Karpas-422 (cell line): ENCODE results near the gene CBLN1. TPM values are rescaled to one million over a fixed set of nuclear protein-coding genes. Genes with fewer than 3 reads are reported as not detected.

ENCODE experiments used
- DNase-seq: peaks from one replicate; pipeline ENCODE4 v3.0.0-alpha.2; 2015
- H2AFZ ChIP-seq: fragments of 200-600 bp; sonication (generic); 2 replicates; pipeline ENCODE4 v1.6.1; 2014; ENCODE audit warnings: antibody characterized with exemption, low read length, mixed read lengths
- H3K27ac ChIP-seq: fragments of 200-600 bp; sonication (generic); 2 replicates; pipeline ENCODE4 v1.5.1; 2014; ENCODE audit warnings: mild to moderate bottlenecking, low read length, moderate library complexity
- H3K27me3 ChIP-seq: fragments of 200-600 bp; sonication (generic); 2 replicates; pipeline ENCODE4 v1.6.1; 2014; ENCODE audit warnings: low read length, mixed read lengths
- H3K36me3 ChIP-seq: fragments of 200-600 bp; sonication (generic); 2 replicates; pipeline ENCODE4 v1.6.1; 2014; ENCODE audit warnings: low read length, mixed read lengths; ENCODE audit not compliant: insufficient read depth
- H3K4me1 ChIP-seq: fragments of 200-600 bp; sonication (generic); 2 replicates; pipeline ENCODE4 v1.6.1; 2014; ENCODE audit warnings: mild to moderate bottlenecking, low read length, mixed read lengths
- H3K4me2 ChIP-seq: fragments of 200-600 bp; sonication (generic); 2 replicates; pipeline ENCODE4 v1.6.1; 2014; ENCODE audit warnings: low read length, low read depth, mild to moderate bottlenecking; ENCODE audit not compliant: poor library complexity, severe bottlenecking
- H3K4me3 ChIP-seq: fragments of 200-600 bp; sonication (generic); 2 replicates; pipeline ENCODE4 v1.5.1; 2014; ENCODE audit warnings: mild to moderate bottlenecking, antibody characterized with exemption, low read length, mixed read lengths
- H3K79me2 ChIP-seq: fragments of 200-600 bp; sonication (generic); 2 replicates; pipeline ENCODE4 v1.6.1; 2014; ENCODE audit warnings: mild to moderate bottlenecking, low read length, mixed read lengths
- H3K9ac ChIP-seq: fragments of 200-600 bp; sonication (generic); 2 replicates; pipeline ENCODE4 v1.6.0; 2014; ENCODE audit warnings: low read length
- H3K9me2 ChIP-seq: fragments of 200-600 bp; sonication (generic), shearing (Covaris generic); replicated peaks from 2 replicates; pipeline ENCODE4 v1.6.0; 2014; ENCODE audit warnings: mild to moderate bottlenecking, low read length, moderate library complexity; ENCODE audit not compliant: insufficient read depth
- H3K9me3 ChIP-seq: fragments of 300-700, 200-600 bp; sonication (generic); 2 replicates; pipeline ENCODE4 v1.6.1; 2014; ENCODE audit warnings: low read length, mixed read lengths
- H4K20me1 ChIP-seq: fragments of 200-600 bp; sonication (generic); 2 replicates; pipeline ENCODE4 v1.6.1; 2014; ENCODE audit warnings: mild to moderate bottlenecking, antibody characterized with exemption, low read length, low read depth; ENCODE audit not compliant: insufficient read depth
- total RNA-seq: library from RNA; depleted of rRNA; stranded (reverse); fragments of >200 nt; shearing (Covaris generic); gene quantifications from 2 replicates; pipeline ENCODE4 v1.2.3, GENCODE V29; 2014; ENCODE audit warnings: low replicate concordance; rRNA removed

Gene CBLN1
- total RNA-seq, result not detected in 2 replicates

GRCh38 chr16:49281480-49281842, at the start of gene CBLN1:
Gene CBLN1, minus strand, starts transcription at chr16:49281838. Its CDS starts 373 bp downstream, at chr16:49281465.
- Histone ChIP-seq H3K79me2 (no peaks in the 10 kb centered on the region), H3K27me3 (no peaks in the 10 kb centered on the region), H3K27ac (no peak within 1 kb of the TSS), H2AFZ (no peak within 1 kb of the TSS), H3K9me2 (no peaks in the 10 kb centered on the region), H3K4me3 (no peak within 1 kb of the TSS), H3K9ac (no peak within 1 kb of the TSS), H3K4me2 (no peak within 1 kb of the TSS), H4K20me1 (no peaks in the 10 kb centered on the region), H3K9me3 (no peaks in the 10 kb centered on the region), H3K4me1 (no peaks in the 10 kb centered on the region), H3K36me3 (no peaks in the 10 kb centered on the region)
- no peak for DNase-seq

GRCh38 chr16:49330562-49331201, 49.0 kb upstream of the CBLN1 start:
- Histone ChIP-seq H3K9me3 (no peaks in the 10 kb centered on the region), H2AFZ (no peak overlapping the region), H3K27ac (no peak overlapping the region), H4K20me1 (no peaks in the 10 kb centered on the region), H3K9ac (no peak overlapping the region), H3K4me2 (no peak overlapping the region), H3K4me1 (no peaks in the 10 kb centered on the region), H3K4me3 (no peak overlapping the region), H3K79me2 (no peaks in the 10 kb centered on the region), H3K9me2 (no peaks in the 10 kb centered on the region), H3K27me3 (no peaks in the 10 kb centered on the region), H3K36me3 (no peaks in the 10 kb centered on the region)
- DNase-seq, result no peak

- H3K9me3 ChIP-seq, result no peaks in the 10 kb centered on the region
Observed at GRCh38 chr16:49328325-49328724, 46.7 kb upstream of the CBLN1 start.

GRCh38 chr16:49327466-49327865, 45.8 kb upstream of the CBLN1 start:
- Histone ChIP-seq H4K20me1 (no peaks in the 10 kb centered on the region), H3K9me2 (no peaks in the 10 kb centered on the region), H3K4me1 (no peaks in the 10 kb centered on the region), H3K9me3 (no peaks in the 10 kb centered on the region), H3K4me2 (no peak overlapping the region), H3K4me3 (no peak overlapping the region), H3K36me3 (no peaks in the 10 kb centered on the region), H3K9ac (no peak overlapping the region), H3K79me2 (no peaks in the 10 kb centered on the region), H3K27ac (no peak overlapping the region), H3K27me3 (no peaks in the 10 kb centered on the region), H2AFZ (no peak overlapping the region)
- DNase-seq, result no peak

More at GRCh38 chr16:49328325-49328724, 46.7 kb upstream of the CBLN1 start:
- no peaks in the 10 kb centered on the region for H3K27me3 ChIP-seq
- no peaks in the 10 kb centered on the region for H3K36me3 ChIP-seq
- no peak overlapping the region for H3K9ac ChIP-seq
- no peaks in the 10 kb centered on the region for H4K20me1 ChIP-seq
- no peak for DNase-seq
- no peaks in the 10 kb centered on the region for H3K4me1 ChIP-seq
- H3K4me2 ChIP-seq, result no peak overlapping the region
- no peak overlapping the region for H2AFZ ChIP-seq
- no peak overlapping the region for H3K27ac ChIP-seq
- no peaks in the 10 kb centered on the region for H3K9me2 ChIP-seq
- no peak overlapping the region for H3K4me3 ChIP-seq
- no peaks in the 10 kb centered on the region for H3K79me2 ChIP-seq

- H3K9ac ChIP-seq, result no peak overlapping the region
Observed at GRCh38 chr16:49324703-49325102, 43.1 kb upstream of the CBLN1 start.

GRCh38 chr16:49315602-49316001, 34.0 kb upstream of the CBLN1 start:
- no peak overlapping the region for H3K27ac ChIP-seq
- H3K4me2 ChIP-seq, result no peak overlapping the region
- no peak for DNase-seq
- no peak overlapping the region for H2AFZ ChIP-seq
- no peaks in the 10 kb centered on the region for H3K9me2 ChIP-seq
- H3K27me3 ChIP-seq, result no peaks in the 10 kb centered on the region
- H3K36me3 ChIP-seq, result no peaks in the 10 kb centered on the region
- H3K79me2 ChIP-seq, result no peaks in the 10 kb centered on the region
- no peak overlapping the region for H3K9ac ChIP-seq
- H4K20me1 ChIP-seq, result no peaks in the 10 kb centered on the region
- no peaks in the 10 kb centered on the region for H3K4me1 ChIP-seq
- no peak overlapping the region for H3K4me3 ChIP-seq
- no peaks in the 10 kb centered on the region for H3K9me3 ChIP-seq

More at GRCh38 chr16:49324703-49325102, 43.1 kb upstream of the CBLN1 start:
- Histone ChIP-seq H3K4me3 (no peak overlapping the region), H3K4me2 (no peak overlapping the region), H3K9me3 (no peaks in the 10 kb centered on the region), H3K9me2 (no peaks in the 10 kb centered on the region), H4K20me1 (no peaks in the 10 kb centered on the region), H2AFZ (no peak overlapping the region), H3K4me1 (no peaks in the 10 kb centered on the region), H3K27me3 (no peaks in the 10 kb centered on the region), H3K36me3 (no peaks in the 10 kb centered on the region), H3K27ac (no peak overlapping the region), H3K79me2 (no peaks in the 10 kb centered on the region)
- no peak for DNase-seq

GRCh38 chr16:49312389-49312985, 30.8 kb upstream of the CBLN1 start:
- Histone ChIP-seq H3K79me2 (no peaks in the 10 kb centered on the region), H3K36me3 (no peaks in the 10 kb centered on the region), H3K4me3 (no peak overlapping the region), H3K4me2 (no peak overlapping the region), H3K9ac (no peak overlapping the region), H3K4me1 (no peaks in the 10 kb centered on the region), H3K27ac (no peak overlapping the region), H4K20me1 (no peaks in the 10 kb centered on the region), H3K9me2 (no peaks in the 10 kb centered on the region), H2AFZ (no peak overlapping the region), H3K9me3 (no peaks in the 10 kb centered on the region), H3K27me3 (no peaks in the 10 kb centered on the region)
- no peak for DNase-seq

- no peaks in the 10 kb centered on the region for H3K36me3 ChIP-seq
- no peaks in the 10 kb centered on the region for H3K9me2 ChIP-seq
- no peak overlapping the region for H2AFZ ChIP-seq
- DNase-seq, result no peak
- no peak overlapping the region for H3K27ac ChIP-seq
- H3K4me1 ChIP-seq, result no peaks in the 10 kb centered on the region
- no peak overlapping the region for H3K9ac ChIP-seq
- no peak overlapping the region for H3K4me2 ChIP-seq
- no peaks in the 10 kb centered on the region for H3K9me3 ChIP-seq
- no peaks in the 10 kb centered on the region for H3K27me3 ChIP-seq
- no peaks in the 10 kb centered on the region for H3K79me2 ChIP-seq
- no peak overlapping the region for H3K4me3 ChIP-seq
- H4K20me1 ChIP-seq, result no peaks in the 10 kb centered on the region
Observed at GRCh38 chr16:49311823-49312222, 30.2 kb upstream of the CBLN1 start.
